HL-60 (cell line): ENCODE data around the gene TBX10.

ENCODE experiments used
- CTCF ChIP-seq: IDR thresholded peaks from one replicate; pipeline ENCODE4 v1.5.1; 2011; ENCODE audit warnings: low read length, control low read depth, inconsistent platforms; ENCODE audit not compliant: insufficient read depth
- GABPA ChIP-seq: IDR thresholded peaks from 2 replicates; pipeline ENCODE4 v1.6.1; 2012; ENCODE audit warnings: low read depth
- POLR2AphosphoS5 ChIP-seq: IDR thresholded peaks from 2 replicates; pipeline ENCODE4 v1.6.1; 2012; ENCODE audit warnings: low read depth
- TF ChIP-seq, protein P1 (sequence below): IDR thresholded peaks from 2 replicates; pipeline ENCODE4 v1.6.1; 2012; ENCODE audit warnings: low read depth; ENCODE audit not compliant: insufficient replicate concordance

- TF ChIP-seq CTCF: no peak
- no peak for TF ChIP-seq GABPA
- TF ChIP-seq, protein P1, sequence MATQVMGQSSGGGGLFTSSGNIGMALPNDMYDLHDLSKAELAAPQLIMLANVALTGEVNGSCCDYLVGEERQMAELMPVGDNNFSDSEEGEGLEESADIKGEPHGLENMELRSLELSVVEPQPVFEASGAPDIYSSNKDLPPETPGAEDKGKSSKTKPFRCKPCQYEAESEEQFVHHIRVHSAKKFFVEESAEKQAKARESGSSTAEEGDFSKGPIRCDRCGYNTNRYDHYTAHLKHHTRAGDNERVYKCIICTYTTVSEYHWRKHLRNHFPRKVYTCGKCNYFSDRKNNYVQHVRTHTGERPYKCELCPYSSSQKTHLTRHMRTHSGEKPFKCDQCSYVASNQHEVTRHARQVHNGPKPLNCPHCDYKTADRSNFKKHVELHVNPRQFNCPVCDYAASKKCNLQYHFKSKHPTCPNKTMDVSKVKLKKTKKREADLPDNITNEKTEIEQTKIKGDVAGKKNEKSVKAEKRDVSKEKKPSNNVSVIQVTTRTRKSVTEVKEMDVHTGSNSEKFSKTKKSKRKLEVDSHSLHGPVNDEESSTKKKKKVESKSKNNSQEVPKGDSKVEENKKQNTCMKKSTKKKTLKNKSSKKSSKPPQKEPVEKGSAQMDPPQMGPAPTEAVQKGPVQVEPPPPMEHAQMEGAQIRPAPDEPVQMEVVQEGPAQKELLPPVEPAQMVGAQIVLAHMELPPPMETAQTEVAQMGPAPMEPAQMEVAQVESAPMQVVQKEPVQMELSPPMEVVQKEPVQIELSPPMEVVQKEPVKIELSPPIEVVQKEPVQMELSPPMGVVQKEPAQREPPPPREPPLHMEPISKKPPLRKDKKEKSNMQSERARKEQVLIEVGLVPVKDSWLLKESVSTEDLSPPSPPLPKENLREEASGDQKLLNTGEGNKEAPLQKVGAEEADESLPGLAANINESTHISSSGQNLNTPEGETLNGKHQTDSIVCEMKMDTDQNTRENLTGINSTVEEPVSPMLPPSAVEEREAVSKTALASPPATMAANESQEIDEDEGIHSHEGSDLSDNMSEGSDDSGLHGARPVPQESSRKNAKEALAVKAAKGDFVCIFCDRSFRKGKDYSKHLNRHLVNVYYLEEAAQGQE: no peak
- no peak for TF ChIP-seq POLR2AphosphoS5
These were observed 24.6 kb upstream of the TBX10 start for GRCh38 chr11:67664213-67664585.
